GM18498 (cell line): ENCODE measurements around the gene RBP7.
"Not testable (repeated sequence)": the region's sequence is repeated elsewhere in the genome, so short reads cannot be mapped to it uniquely, and the experiment has no call there.

Source experiments
- ATAC-seq: cut with Tn5 transposase; IDR thresholded peaks from one replicate; pipeline ENCODE4 v1.9.1; 2021; ENCODE audit warnings: mild to moderate bottlenecking, moderate library complexity; ENCODE audit not compliant: unreplicated experiment

Gene RBP7

DNA sequence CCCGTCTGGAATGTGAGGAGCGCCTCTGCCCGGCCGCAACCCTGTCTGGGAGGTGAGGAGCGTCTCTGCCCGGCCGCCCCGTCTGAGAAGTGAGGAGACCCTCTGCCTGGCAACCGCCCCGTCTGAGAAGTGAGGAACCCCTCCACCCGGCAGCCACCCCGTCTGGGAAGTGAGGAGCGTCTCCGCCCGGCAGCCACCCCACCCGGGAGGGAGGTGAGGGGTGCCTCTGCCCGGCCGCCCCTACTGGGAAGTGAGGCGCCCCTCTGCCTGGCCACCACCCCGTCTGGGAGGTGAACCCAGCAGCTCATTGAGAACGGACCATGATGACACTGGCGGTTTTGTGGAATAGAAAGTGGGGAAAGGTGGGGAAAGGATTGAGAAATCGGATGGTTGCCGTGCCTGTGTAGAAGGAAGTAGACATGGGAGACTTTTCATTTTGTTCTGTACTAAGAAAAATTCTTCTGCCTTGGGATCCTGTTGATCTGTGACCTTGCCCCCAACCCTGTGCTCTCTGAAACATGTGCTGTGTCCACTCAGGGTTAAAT, 32.0 kb downstream of the RBP7 start:
- ATAC-seq = not testable (repeated sequence)

DNA sequence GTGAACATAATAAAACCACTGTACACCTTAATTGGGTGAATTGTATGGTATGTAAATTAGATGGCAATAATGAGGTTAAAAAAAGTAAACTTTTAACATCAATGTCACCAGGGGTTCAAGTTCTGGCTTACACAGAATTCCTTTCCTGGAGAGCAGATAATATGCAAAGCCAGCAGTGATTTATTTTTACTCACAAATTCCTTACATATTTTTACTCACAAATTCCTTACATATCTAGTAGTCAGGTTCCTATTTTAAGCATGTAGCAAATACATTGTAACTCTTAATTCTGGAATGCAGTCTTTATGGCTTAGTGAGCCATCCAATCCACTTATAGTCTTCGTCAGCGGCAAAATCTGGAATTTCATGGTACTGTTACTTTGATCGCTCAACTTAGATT, 34.4 kb downstream of the RBP7 start:
- ATAC-seq = no peak

DNA sequence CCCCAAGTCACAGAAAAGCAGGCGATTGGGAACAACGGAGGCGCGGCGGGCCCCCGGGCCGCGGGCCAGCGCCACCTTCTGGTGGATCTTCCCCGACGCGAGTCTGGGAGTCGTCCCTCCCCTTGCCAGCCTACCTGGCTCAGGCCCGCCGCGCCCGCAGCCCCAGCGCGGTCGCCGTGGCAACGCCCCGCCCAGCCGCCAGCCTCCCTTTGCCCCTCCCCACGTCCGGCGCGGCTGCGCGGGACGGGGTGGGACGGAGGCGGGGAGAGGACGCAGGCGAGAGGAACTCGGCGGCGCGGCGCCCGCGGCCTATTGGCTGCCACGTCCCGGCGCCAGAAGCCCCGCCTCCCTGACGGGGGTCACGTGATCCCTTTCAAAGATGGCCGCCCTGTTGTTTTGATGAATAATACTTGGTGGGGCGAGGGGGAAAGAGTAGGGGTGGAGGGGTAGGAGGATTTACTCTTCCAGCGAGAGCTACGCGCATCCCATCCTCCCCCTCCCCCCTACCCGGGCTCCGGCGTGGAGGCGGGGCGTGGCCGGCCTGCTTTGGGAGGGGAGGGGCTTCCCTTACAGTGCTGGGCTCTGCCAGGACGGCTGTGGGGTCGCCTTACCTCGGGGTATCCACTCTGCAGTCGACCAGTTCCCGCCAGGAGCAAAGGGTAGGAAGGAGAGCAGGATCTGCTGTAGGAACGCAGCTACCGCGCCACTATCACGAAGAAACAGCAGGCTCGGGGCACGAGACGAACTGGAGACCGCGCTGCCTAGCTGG, 35.7 kb downstream of the RBP7 start, which contains the start of gene UBE4B:
Gene UBE4B (plus strand): TSS at position 369 of the 769 bp plus-strand sequence. CDS start 713 bp downstream, outside the sequence.
- ATAC-seq = peak; percentile 98

- ATAC-seq = peak; percentile 19
These were observed 36.4 kb downstream of the RBP7 start for GRCh38 chr1:10033359-10033845.

DNA sequence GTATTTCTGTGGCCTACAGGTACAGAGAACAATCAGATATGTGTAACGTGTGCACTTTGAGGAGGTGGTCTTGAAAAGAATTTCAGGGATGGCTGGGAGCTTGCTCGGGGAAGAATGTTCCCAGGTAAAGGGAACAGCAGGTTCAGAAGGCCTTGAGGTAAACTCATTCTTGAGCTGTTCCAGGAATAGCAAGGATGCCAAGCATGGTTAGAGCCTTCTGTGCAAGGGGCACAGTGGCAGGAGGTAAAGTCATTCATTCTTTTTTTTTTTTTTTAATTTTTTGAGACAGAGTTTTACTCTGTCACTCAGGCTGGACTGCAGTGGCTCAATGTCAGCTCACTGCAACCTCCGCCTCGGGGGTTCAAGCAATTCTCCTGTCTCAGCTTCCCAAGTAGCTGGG, 45.7 kb downstream of the RBP7 start:
- no peak for ATAC-seq

DNA sequence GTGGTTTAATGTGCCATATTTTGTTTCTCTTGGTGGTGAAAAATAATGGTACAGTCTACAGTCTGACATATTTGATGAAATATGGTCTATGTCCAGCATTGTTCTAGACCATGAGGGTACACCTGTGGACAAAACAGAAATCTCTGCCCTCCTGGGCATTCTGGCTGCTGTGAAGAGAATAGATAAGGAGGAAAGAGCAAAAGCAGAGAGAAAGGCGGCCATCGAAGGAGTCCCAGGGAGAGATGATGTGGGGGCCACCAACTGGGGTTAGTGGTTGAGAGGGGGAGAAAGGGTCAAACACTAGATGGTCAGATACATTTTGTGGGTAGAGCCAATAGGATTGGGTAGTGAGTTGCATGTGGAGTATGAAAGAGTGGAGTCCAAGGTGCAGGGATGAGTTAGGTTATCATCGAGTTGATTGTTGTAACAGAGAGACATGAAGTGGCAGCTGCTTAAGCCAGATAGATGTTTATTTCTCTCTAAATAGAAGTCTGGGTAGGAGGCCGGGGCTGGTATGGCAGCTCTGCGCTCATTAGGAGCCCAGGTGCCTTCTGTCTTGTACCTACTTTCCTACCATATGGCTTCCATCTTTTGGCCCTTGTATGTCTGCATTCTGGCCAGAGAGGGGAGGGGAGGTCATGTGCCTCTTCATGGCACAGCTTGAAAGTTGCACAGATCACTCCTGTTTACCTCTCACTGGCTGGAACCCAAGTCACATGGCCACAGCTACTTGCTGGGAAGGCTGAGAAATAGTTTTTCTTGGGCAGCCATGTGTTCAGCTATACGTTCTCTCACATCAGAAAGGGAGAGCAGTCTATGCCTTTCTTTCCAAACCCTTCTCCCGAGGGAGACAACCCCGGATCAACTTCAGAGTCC, 48.7 kb downstream of the RBP7 start:
- no peak for ATAC-seq

GRCh38 chr1:10046356-10047085, 49.5 kb downstream of the RBP7 start:
- ATAC-seq = no peak

DNA sequence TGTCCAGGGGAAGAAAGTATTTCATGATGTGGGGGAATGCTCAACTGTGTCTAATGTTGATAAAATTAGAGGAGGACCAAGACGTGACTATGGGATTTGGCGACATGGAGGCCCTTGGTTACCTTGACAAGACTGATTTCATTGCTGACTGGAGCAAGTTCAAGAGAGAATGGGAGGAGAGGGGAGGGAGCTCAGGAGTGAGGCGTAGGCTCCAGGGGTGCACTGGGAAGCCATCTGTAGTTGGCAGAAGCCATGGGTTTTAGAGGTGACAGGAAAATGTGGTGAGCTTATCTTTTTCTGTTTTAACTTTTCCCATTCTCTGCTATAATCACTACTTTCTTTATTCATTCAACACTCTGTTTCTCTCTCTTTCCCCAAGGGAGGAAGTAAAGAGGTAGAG, 51.6 kb downstream of the RBP7 start:
- ATAC-seq = no peak

DNA sequence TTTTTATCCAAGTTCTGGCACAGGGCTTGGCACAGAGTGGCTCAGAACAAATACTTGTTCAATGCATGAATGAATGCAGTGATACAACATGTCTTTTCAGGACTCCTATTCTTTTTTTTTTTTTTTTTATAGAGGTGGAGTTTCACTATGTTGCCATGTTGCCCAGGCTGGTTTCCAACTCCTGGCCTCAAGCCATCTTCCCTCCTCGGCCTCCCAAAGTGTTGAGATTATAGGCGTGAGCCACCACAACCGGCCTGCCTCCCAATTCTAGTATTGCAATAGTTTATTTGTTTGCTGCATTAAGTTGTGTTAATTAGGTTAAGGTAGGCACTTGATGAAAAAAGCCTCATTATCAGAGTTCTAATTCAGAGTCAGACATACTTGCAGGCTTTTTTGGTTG, 53.6 kb downstream of the RBP7 start:
- no peak for ATAC-seq

DNA sequence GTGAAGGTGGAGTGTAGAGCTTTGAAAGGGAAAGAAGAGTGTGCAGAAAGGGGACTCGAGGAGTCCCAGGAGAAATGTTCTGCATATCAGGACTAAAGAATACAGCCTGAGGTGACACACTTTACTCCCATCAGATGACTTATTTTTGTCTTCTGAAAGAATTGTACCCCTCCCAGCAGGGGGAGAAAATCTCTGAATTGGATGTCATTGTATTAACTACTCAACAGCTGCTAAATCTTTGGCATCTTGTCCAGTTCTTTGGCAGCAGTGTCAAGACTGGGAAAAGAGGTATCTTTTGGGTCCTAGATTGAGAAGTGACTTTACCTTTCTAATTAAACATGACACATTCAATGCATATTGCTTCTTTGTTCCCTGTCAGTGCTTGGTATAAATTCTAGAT, 54.6 kb downstream of the RBP7 start:
- no peak for ATAC-seq

GRCh38 chr1:10052347-10052746, 55.3 kb downstream of the RBP7 start:
- ATAC-seq = no peak

- no peak for ATAC-seq
These were observed 57.4 kb downstream of the RBP7 start for GRCh38 chr1:10054465-10054864.

DNA sequence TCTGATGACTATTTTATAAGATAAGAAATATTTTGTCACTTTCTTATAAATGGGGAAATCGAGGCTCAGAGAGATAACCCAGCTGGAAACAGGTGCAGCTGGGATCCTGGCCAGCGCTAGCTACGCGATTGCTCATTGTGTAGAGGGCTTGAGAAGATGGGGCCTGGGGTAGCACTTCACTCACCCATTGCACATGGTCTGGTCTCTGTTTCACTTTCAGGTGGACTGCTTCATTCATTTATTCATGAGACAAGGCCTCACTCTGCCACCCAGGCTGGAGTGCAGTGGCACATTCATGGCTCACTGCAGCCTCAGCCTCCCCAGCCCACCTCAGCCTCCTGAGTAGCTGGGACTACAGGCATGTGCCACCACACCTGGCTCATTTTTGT, 59.6 kb downstream of the RBP7 start:
- ATAC-seq = no peak

DNA sequence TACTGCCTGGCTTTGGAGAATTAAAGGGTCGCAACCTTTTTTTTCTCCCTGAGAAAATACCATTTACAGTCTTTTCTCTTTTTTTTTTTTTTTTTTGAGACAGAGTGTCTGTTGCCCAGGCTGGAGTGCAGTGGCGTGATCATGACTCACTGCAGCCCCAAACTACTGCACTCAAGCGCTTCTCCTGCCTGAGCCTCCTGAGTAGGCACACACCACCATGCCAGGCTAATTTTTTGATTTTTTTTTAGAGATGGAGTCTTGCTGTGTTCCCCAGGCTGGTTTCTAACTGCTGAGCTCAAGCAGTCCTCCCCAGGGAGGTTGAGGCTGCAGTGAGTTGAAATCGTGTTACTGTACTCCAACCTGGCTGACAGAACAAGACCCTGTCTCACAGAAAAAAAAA, 60.3 kb downstream of the RBP7 start:
- ATAC-seq = no peak

DNA sequence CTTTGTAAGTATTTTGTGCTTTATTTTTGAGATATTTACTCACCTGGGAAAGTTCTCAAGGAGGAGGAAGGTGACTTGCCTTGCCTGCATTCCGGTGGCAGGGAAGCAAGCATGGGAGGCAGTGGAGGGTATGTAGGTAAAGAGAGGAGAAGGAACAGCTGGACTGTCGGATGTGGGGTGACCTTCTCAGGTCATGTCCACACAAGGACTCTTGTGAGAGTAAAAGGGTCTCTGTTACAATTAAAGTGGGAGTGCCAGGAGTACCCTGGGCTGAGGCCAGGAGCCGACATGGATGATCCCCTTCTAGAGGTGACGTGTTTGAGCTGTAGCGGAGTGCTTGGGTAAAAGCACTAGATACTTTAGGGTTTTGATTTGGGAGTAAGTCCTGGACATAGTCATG, 60.8 kb downstream of the RBP7 start:
- ATAC-seq = no peak

DNA sequence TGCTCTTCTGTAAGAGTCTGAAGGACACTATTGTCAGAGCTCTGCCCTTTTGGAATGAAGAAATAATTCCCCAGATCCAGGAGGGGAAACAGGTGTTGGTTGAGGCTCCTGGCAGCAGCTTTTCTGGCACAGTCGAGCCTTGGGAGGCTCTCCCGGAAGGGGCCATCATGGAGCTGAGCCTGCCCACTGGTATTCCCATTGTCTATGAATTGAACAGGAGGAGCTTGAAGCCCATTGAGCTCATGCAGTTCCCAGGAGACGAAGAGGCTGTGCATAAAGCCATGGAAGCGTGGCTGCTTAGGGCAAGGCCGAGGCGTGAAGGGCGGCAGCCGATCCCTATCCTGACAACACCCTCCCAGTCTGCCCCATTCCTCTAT, 62.3 kb downstream of the RBP7 start:
- no peak for ATAC-seq

DNA sequence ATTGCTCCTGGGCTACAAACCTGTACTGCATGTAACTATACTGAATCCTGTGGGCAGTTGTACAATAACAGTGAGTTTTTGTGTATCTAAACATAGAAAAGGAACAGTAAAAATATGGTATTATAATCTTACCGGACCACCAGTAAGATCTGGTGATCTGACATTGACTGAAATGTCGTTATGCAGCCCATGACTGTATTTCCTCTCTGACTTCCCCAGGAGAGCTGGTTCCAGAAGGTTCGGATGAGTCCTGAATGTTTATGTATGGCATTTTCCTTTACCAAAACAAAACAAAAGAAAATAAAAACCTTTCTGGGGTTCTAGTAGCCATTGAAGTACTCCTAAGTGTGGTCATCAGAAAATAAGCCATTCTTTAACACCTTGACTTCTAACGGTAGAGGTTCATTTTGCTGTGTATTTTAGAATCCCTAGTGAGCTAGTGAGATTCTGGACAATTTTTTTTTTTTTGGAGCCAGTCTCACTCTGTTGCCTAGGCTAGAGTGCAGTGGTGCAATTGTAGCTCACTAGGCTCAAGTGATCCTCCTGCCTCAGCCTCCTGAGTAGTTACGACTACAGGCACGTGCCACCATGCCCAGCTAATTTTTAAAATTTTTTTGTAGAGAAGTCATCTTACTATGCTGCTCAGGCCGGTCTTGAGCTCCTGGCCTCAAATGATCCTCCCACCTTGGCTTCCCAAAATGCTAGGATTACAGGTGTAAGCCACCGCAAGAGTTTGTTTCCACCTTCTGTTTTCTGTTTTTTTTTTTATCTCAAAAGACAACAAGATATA, 63.5 kb downstream of the RBP7 start:
- ATAC-seq = no peak

DNA sequence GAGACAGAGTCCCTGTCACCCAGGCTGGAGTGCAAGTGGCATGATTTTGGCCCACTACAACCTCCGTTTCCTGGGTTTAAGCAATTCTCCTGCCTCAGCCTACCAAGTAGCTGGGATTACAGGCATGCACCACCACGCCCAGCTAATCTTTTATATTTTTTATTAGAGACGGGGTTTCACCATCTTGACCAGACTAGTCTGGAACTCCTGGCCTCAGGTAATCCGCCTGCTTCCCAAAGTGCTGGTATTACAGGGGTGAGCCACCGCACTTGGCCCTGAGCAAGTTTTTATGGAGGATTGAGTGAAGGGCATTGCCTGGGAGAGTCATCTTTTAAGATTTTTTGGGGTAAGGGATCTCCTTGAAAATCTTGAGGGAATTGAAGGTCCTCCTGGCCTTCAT, 64.2 kb downstream of the RBP7 start:
- ATAC-seq = no peak

GRCh38 chr1:10063878-10064277, 66.8 kb downstream of the RBP7 start:
- ATAC-seq = no peak
